ENCODE results near the gene TMEM89.
A peak's percentile ranks its signal among the peaks of the same experiment; 100 is the strongest.

The TMEM89 gene

GRCh38 chr3:48609088-48610005 lies 12.2 kb downstream of the TMEM89 start, which contains the start of gene UQCRC1 (continued):
- TF ChIP-seq ZFHX2 (tag by site-specific recombination; conservative IDR thresholded peaks at IDR 0.05) (peak; percentile 75), ZNF112 (tag by site-specific recombination; IDR thresholded peaks at IDR 0.05) (no peak), ZNF202 (tag by site-specific recombination; IDR thresholded peaks at IDR 0.05; ENCODE audit: borderline replicate concordance) (no peak), ZNF629 (tag by site-specific recombination; IDR thresholded peaks at IDR 0.05) (peak; percentile 32), ZNF221 (tag by site-specific recombination; IDR thresholded peaks at IDR 0.05; ENCODE audit: borderline replicate concordance) (no peak), ZNF311 (tag by site-specific recombination; IDR thresholded peaks at IDR 0.05; ENCODE audit: borderline replicate concordance) (no peak), ZXDB (tag by site-specific recombination; IDR thresholded peaks at IDR 0.05) (peak; percentile 65), ZNF513 (tag by site-specific recombination; IDR thresholded peaks at IDR 0.05) (no peak), YY1 (tag by site-specific recombination; IDR thresholded peaks at IDR 0.05) (peak; percentile 91), ZNF488 (tag by site-specific recombination; IDR thresholded peaks at IDR 0.05) (no peak), YY2 (tag by site-specific recombination; IDR thresholded peaks at IDR 0.05) (peak; percentile 96), ZNF658 (tag by site-specific recombination; IDR thresholded peaks at IDR 0.05) (no peak), ZFP37 (tag by site-specific recombination; IDR thresholded peaks at IDR 0.05) (no peak), ZBTB1 (tag by site-specific recombination; IDR thresholded peaks at IDR 0.05) (no peak), GLIS1 (tag by site-specific recombination; IDR thresholded peaks at IDR 0.05) (no peak), PRDM1 (tag by site-specific recombination; IDR thresholded peaks at IDR 0.05) (no peak), ZEB2 (tag by site-specific recombination; IDR thresholded peaks at IDR 0.05) (peak; percentile 58), ZNF114 (tag by site-specific recombination; IDR thresholded peaks at IDR 0.05) (no peak), AEBP2 (tag by site-specific recombination; IDR thresholded peaks at IDR 0.05; ENCODE audit: borderline replicate concordance) (no peak), KLF17 (tag by site-specific recombination; IDR thresholded peaks at IDR 0.05) (peak; percentile 39; the same call in 1 of the 2 replicates), HOXD13 (CRISPR knock-in tag; IDR thresholded peaks at IDR 0.05; ENCODE audit: borderline replicate concordance) (no peak), EGR2 (tag by site-specific recombination; IDR thresholded peaks at IDR 0.05; ENCODE audit: low read depth) (no peak), ZNF501 (tag by site-specific recombination; IDR thresholded peaks at IDR 0.05) (peak; percentile 65; the same call in 1 of the 2 replicates), SP3 (tag by site-specific recombination; IDR thresholded peaks at IDR 0.05) (peak; percentile 58), ZNF473 (tag by site-specific recombination; IDR thresholded peaks at IDR 0.05) (no peak), BCL11A (tag by site-specific recombination; IDR thresholded peaks at IDR 0.05; ENCODE audit: low read depth) (no peak), ZNF18 (tag by site-specific recombination; IDR thresholded peaks at IDR 0.05) (no peak), ZNF248 (tag by site-specific recombination; IDR thresholded peaks at IDR 0.05) (no peak), ATF2 (tag by site-specific recombination; IDR thresholded peaks at IDR 0.05; ENCODE audit: low read depth) (no peak), ZNF211 (tag by site-specific recombination; IDR thresholded peaks at IDR 0.05; ENCODE audit: low read depth) (no peak), PBX3 (CRISPR knock-in tag; IDR thresholded peaks at IDR 0.05) (no peak), ZNF549 (tag by site-specific recombination; IDR thresholded peaks at IDR 0.05) (no peak)

Data from HEK293 (cell line).